Measurements from ENCODE around the gene IMPA2.

GRCh38 chr18:12056034-12056883, 75.0 kb downstream of the IMPA2 start:
- TF ChIP-seq CTCF (IDR thresholded peaks at IDR 0.05; ENCODE audit: borderline replicate concordance, extremely low read depth, low read length, poor library complexity, severe bottlenecking) (no peak), EZH2 (IDR thresholded peaks at IDR 0.05; ENCODE audit: borderline replicate concordance, low read depth, low read length, severe bottlenecking) (no peak)

All from DND-41 (cell line).